ENCODE measurements around the gene PPP1R12C.

PPP1R12C gene

DNA sequence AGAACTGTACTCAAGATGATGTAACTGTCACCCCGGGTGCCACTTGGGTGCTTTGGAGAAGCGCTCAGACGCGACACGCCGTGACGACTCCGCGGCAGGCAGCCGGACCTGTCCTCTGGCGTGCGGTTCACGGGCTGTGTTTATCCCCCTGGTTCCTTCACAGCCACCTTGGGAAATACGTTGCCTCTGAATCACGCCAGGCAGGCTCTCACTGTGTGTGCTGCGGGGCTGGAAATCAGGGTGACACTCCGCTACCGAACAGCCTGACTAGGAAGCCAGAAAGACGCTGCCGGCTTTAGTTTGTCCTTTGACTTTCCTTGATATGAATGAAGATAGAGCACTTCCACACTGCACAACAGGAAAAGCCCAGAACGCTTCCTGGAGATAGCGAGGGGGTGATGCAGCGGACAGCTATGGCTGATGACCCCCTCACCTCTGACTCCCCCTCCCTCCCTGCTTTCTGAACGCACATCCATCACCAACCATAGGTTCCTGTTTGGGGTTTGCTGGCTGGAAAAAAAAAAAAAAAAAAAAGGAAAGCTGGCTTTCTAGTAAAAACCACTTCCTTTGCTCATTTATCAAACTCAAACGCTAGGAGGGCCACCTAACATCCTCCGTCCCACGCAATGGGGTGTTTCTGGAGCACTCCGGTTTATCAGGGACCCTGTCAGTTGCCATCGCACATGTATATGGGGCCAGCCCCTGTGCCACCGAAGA, 75.7 kb downstream of the PPP1R12C start:
- no peak for DNase-seq

DNA sequence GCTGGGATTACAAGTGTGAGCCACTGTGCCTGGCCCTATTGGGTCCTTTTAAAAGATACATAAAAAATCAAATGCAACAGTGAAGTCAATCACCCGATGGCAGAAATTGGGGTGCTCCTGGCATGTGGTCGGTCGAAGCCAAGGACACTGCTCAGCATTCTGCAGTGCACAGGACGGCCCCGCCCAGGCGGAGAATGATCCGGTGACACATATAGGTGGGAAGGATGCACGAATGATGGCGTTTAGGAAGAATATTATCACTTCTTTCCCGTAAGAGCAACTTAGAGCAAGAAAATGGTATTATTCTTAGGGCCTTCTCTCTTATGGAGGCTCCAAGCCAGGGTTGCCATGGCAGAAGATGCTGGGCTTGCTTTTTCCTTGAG, 76.2 kb downstream of the PPP1R12C start:
- no peak for DNase-seq
